Esophagus squamous epithelium (tissue), 4 donors: ENCODE data around the gene NXN.

Experiments used
- CTCF ChIP-seq, 6 experiments: fragments of 450-650 bp in 4 of 6; fragments of 200-600 bp in 2 of 6; sonication (generic) in 2 of 6; IDR thresholded peaks; one replicate each; pipeline ENCODE4 v1.5.1; 2016 to 2019; ENCODE audit warnings: antibody characterized with exemption in 6 of 6, mild to moderate bottlenecking in 4 of 6, moderate library complexity in 4 of 6
- POLR2A ChIP-seq, 4 donors: fragments of 450-650 bp; IDR thresholded peaks; one replicate each; pipeline ENCODE4 v1.6.1; 2017; ENCODE audit warnings: antibody characterized with exemption in 4 of 4, mild to moderate bottlenecking in 4 of 4, moderate library complexity in 3 of 4

GRCh38 chr17:792277-792676 is 187.3 kb downstream of the NXN start:
- no peak for TF ChIP-seq POLR2A (IDR thresholded peaks at IDR 0.05)
- TF ChIP-seq CTCF (IDR thresholded peaks at IDR 0.05), result no peak
